Testis (tissue), 2 donors: ENCODE measurements around the gene DKK3.

Experiments used
- POLR2A ChIP-seq: fragments of 450-650 bp; IDR thresholded peaks from one replicate; pipeline ENCODE4 v1.6.1; 2017; ENCODE audit warnings: antibody characterized with exemption, mild to moderate bottlenecking, moderate library complexity
- TF ChIP-seq, protein P1 (sequence below), 3 experiments: fragments of 450-650 bp in 2 of 3; fragments of 200-600 bp in 1 of 3; sonication (generic) in 1 of 3; IDR thresholded peaks; one replicate each; pipeline ENCODE4 v1.5.1; 2016 to 2019; ENCODE audit warnings: antibody characterized with exemption in 3 of 3, mild to moderate bottlenecking in 2 of 3, moderate library complexity in 1 of 3

DNA sequence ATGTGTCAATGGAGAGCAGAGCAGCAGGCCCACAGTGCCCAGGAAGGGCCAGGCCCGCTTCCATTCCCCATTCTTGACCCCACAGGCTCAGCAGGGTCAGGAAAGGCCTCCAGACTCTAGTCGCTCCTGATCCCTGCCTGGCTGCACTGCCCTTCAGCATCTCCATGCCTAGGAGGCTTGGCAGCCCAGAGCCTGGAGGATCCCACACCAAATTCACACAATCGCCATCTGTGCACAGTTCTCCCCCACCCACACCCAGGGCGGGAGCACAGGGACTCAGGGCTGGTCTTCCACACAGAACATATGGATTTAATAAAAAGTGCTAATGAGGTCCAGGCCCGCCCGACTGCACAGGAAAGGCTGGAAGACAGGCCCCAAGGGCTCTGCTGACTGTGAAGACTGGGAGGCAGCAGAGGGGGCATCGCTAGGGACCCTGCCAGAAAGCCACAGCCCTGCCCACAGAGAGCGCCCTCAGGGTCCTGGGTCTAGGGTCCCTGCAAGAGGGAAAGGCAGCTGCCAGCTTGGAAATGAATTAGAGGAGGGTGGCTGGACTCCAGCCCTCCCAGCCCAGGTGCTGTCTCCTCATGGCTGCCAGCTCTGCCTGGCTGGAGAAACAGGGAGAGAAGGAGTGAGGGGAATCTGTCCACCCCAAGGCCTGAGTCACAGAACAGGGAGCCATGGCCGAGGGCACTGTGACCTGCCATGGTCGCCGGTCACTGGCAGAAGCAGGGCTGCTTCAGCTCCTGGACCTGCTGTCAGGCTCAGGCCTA is 39.7 kb downstream of the DKK3 start:
- TF ChIP-seq, protein P1, sequence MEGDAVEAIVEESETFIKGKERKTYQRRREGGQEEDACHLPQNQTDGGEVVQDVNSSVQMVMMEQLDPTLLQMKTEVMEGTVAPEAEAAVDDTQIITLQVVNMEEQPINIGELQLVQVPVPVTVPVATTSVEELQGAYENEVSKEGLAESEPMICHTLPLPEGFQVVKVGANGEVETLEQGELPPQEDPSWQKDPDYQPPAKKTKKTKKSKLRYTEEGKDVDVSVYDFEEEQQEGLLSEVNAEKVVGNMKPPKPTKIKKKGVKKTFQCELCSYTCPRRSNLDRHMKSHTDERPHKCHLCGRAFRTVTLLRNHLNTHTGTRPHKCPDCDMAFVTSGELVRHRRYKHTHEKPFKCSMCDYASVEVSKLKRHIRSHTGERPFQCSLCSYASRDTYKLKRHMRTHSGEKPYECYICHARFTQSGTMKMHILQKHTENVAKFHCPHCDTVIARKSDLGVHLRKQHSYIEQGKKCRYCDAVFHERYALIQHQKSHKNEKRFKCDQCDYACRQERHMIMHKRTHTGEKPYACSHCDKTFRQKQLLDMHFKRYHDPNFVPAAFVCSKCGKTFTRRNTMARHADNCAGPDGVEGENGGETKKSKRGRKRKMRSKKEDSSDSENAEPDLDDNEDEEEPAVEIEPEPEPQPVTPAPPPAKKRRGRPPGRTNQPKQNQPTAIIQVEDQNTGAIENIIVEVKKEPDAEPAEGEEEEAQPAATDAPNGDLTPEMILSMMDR (IDR thresholded peaks at IDR 0.05) = no peak
- TF ChIP-seq POLR2A = no peak
